G401.6 (cell line): ENCODE measurements around the gene CNBP.
"Not testable (repeated sequence)": the region's sequence is repeated elsewhere in the genome, so short reads cannot be mapped to it uniquely, and the experiment has no call there.

Experiments
- FAIRE-seq: peaks from 2 replicates; lab custom pipeline; 2012; peaks lifted over from hg19 to GRCh38; lab: Jason Lieb, UNC

CNBP gene

DNA sequence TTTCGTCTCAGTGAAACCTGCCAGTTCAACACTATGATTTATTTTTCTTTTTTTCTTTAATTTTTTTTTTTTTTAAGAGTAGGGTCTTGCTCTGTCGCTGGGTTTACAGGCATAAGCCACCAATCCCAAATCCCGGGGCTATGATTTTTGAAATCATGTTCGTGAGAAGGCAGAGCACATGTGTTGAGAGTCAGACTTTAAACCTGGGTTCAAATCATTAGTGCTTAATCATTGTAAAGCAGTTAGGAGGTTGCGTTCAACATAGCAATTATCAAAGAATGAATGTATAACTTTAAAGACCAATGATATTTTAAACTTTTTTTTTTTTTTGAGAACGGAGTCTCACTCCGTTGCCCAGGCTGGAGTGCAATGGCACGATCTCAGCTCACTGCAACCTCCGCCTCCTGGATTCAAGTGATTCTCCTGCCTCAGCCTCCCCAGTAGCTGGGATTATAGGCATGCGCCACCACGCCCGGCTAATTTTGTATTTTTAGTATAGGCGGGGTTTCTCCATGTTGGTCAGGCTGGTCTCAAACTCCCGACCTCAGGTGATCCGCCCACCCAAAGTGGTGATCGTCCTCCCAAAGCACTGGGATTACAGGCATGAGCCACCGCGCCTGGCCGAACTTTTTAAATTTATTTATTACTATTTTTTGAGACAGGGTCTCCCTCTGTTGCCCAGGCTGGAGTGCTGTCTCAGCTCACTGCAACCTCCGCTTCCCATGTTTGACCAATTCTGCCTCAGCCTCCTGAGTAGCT is 1.3 kb upstream of the CNBP start:
- FAIRE-seq = not testable (repeated sequence)

DNA sequence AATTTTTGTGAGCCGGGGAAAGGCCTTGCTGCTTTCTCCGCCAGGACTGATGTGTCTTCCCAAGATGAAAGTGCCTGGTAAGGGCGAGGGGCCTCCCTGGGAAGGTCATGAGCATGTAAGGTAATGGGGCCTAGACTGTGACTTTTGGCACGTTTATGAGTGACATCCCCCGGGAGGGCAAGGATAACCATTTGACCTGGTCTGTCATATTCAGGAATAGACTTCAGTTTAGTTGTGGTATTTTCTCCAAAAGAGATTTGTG is 631 bp upstream of the CNBP start:
- no peak for FAIRE-seq

DNA sequence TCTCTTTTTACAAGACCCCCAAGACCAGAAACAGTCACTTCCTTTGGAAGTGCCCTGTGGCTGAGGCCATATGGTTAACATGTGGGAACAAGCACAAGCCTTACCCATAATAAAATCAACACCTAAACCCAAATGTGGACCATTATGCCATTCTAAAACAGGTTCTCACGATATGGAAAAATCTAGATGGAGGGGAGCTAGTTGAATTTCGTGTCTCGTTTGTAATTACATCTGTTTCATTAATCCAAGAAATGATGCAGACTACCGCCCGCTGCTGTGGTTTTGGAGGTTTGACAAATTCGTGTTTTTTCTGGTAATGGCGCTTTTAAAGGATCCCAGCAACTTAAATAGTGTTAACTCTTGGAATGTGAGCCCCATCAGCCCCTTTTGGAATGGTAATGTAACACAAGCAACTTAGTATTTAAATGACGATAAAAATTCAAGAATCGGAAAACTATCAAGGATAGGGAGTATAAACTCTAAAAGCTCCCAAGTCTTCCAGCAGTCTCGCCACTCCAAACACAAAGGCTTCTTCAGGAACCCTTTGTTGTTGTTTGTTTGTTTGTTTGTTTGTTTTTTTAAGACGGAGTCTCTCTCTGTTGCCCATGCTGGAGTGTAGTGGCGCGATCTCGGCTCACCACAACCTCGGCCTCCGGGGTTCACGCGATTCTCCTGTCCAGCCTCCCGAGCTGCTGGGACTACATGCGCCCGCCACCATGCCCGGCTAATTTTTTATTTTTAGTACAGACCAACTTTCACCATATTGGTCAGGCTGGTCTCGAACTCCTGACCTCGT is 1.1 kb downstream of the CNBP start:
- no peak for FAIRE-seq

GRCh38 chr3:129181819-129182218 is 1.9 kb downstream of the CNBP start:
- FAIRE-seq = no peak

- FAIRE-seq = no peak
These were observed 3.2 kb downstream of the CNBP start for GRCh38 chr3:129180461-129180860.

- FAIRE-seq = no peak
These were observed 7.6 kb downstream of the CNBP start for GRCh38 chr3:129176051-129176450.

- no peak for FAIRE-seq
These were observed 10.0 kb downstream of the CNBP start for GRCh38 chr3:129173725-129174124.

GRCh38 chr3:129173206-129173605 is 10.5 kb downstream of the CNBP start:
- FAIRE-seq = peak; percentile 77

DNA sequence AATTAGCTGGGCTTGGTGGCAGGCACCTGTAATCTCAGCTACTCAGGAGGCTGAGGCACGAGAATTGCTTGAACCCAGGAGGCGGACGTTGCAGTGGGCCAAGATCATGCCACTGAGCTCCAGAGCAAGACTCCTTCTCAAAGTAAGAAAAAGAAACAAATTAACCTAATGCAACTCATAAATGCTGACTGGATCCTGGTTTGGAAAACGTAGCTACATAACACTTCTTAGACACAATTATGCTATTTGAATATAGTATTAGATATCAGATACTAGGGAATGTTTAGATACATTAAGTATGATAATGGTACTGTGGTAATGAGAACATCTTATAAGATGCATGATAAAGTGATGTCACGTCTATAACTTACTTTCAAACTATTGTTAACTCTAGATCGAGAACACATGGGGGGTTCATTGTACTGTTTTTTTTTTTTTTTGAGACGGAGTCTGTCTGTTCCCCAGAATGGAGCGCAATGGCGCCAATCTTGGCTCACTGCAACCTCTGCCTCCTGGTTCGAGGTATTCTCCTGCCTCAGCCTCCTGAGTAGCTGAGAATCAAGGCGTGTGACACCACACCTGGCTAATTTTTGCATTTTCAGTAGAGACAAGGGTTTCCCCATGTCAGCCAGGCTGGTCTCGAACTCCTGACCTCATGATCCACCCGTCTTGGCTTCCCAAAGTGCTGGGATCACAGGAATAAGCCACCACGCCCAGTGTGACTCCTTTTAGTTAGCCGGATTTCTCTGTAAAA is 16.9 kb downstream of the CNBP start:
- FAIRE-seq = no peak

DNA sequence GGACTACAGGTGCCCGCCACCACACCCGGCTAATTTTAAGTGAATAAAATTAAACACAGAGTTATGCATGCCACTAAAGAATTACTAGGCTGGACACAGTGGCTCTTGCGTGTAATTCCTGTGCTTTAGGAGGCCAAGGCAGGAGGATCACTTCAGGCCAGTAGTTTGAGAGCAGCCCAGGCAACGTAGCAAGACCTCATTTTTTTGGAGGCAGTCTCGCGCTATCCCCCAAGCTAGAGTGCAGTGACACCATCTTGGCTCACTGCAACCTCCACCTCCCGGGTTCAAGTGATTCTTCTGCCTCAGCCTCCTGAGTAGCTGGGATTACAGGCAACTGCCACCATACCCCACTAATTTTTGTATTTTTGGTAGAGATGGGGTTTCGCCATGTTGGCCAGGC is 18.1 kb downstream of the CNBP start:
- not testable (repeated sequence) for FAIRE-seq

- no peak for FAIRE-seq
These were observed 19.2 kb downstream of the CNBP start for GRCh38 chr3:129164500-129164899.

- FAIRE-seq = no peak
These were observed 20.7 kb downstream of the CNBP start for GRCh38 chr3:129162729-129163579.

GRCh38 chr3:129161860-129162271 is 21.8 kb downstream of the CNBP start:
- FAIRE-seq = no peak

DNA sequence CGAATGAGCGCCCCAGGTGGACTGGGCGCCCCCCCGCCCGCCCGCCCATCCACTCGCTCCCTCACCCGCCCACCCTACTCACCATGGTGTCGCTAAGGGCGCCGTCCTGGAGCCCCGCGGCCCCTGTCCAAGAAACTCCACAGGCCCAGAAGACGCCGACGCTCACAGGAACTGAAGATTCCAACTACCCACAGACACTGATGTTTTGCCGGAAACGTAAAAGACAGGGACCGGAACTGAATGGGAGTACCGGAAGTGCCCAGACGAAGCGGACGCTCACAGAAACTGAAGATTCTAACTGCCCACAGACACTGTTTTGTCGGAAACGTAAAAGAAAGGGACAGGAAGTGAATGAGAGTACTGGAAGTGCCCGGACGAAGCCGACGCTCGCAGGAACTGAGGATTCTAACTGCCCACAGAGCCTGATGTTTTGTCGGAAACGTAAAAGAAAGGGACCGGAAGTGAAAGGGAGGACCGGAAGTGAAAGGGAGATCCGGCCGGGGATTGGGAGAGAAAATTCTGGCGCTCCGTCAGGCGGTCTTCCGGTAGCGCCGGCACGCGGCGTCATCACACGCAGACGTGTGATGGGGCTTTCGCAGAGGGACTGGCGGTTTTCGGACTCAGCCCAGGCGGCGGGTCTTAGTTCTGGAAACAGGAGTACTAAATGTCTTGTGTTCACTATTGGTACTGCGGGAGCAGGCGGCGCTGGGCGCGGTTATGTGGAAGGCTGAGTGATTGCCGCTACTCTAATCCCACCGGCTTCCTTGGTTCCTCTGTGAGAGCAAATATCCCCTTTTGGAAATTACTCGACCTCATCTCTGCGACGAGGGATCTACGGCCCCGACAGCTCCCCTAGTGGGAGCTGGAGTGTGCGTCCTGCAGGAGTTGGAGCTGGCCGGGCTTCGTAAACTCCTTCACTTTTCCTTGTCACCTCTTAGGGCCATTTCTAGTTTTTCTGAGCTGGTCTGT is 22.5 kb downstream of the CNBP start, which contains the start of gene ISY1:
TSS of gene ISY1 (minus strand) at position 173 of the 969 bp plus-strand sequence. CDS start at position 85, 88 bp downstream.
- FAIRE-seq = peak; percentile 95

DNA sequence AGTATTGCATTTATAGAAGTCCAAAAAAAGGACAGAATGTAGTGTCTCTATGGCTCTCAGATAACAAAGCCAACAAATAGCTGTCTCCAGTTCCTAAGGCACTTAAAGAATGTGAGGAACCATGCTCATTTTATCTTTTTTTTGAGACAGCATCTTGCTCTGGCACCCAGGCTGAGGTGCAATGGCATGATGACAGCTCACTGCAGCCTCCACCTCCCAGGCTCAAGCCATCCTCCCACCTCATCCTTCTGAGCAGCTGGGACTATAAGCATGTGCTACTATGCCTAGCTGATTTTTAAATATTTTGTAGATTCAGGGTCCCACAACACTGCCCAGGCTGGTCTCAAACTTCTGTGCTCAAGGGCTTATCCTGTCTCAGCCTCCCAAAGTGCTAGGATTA is 38.9 kb downstream of the CNBP start:
- FAIRE-seq = no peak

DNA sequence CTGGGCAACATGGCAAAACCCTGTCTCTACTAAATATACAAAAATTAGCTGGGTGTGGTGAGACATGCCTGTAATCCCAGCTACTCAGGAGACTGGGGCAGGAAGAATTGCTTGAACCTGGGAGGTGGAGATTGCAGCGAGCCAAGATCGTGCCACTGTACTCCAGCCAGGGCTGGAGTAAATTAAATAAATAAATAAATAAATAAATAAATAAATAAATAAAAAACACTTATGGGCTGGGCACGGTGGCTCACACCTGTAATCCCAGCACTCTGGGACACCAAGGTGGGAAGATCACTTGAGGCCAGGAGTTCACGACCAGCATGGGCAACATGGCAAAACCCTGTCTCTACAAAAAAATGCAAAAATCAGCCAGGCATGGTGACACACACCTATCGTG is 42.7 kb downstream of the CNBP start:
- not testable (repeated sequence) for FAIRE-seq

DNA sequence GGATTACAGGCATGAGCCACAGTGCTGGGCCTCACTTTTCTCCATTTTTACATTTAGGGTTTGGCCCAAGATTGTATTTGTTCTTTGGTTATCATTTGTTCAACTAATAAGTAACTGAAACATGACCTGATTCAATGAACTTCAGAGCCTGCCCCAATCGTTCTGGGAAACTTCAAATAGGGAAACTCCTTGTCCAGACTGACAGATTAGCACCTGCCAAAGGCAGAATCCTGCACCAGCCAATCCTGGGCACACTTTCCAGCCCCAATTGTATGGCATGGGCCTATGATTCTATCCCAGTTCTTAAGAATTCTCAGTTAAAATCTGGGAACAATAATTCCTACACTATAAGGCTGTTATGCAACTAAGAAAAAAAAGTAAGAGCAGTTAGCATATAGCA is 43.8 kb downstream of the CNBP start:
- no peak for FAIRE-seq

DNA sequence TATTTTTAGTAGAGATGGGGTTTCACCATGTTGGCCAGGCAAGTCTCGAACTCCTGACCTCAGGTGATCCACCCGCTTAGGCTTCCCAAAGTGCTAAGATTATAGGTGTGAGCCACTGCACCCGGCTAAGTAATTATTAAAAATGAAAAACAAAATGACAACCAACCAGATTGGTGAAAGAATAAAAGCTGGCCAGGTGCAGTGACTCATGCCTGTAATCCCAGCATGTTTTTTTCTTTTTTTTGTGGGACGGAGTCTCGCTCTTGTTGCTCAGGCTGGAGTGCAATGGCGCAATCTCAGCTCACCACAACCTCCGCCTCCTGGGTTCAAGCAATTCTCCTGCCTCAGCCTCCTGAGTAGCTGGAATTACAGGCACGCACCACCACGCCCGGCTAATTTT is 47.4 kb downstream of the CNBP start:
- not testable (repeated sequence) for FAIRE-seq

DNA sequence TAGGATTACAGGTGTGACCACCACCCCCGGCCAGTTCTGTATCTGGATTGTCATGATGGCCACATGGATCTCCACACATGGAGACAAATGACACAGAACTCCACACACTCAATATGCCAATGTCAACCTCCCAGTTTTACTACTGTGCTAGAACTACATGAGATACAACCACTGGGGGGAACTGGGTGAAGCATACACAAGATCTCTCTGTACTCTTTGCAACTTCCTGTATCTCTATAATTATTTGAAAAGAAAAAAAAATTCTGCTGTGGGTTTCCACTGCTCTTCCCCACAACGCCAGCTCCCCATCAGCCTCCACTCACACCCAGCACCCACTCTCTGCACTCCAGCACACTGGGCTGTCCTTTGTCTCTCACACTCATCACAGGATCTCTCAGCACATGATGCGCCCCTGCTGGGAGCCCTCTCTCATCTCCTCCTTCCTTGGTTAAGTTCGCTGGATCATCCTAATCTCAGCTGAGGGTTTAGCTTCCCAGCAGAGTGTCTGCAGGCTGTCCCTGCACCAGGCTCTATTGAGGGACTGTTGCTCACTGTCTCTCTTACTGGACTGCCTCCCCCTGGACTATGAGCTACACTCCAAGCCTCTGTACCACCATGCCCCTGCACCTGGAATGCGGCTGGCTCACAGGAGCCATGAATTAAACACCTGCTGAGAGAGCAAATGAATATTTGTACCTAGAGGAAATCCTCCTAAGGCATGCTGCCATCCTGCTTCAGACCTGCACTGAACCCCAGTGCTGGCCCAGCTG is 51.4 kb downstream of the CNBP start:
- FAIRE-seq = no peak

DNA sequence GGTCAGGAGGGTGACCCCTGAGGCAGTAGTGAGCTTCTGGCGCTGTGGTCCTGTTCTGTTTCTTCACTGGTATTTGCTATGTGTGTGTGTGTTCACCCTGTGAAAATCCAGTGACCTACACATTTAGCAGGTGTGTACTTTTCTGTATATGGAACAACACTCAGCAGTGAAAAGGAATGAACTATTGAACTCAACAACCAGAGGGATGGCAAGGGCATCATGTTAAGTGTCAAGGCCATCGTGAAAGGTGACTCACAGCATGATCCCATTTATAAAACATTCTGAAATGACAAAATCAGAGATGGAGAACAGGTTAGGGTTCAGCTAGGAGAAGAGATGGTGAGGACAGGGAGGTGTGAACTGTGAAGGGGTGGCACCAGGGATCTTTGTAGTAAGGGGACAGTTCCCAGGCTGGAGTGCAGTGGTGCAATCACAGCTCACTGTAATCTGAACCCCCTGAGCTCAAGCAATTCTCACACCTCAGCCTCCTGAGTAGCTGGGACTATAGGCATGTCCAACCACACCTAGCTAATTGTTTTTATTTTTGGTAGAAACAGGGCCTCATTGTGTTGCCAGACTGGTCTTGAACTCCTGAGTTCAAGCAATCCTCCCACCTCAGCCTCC is 52.1 kb downstream of the CNBP start:
- FAIRE-seq = no peak
